ENCODE measurements around the gene ZNF581.
A peak's percentile ranks its signal among the peaks of the same experiment; 100 is the strongest.

ZNF581 gene

GRCh38 chr19:55599468-55599841, 44.0 kb upstream of the ZNF581 start, which contains the start of gene FIZ1:
Gene FIZ1, minus strand, starts transcription at chr19:55599517. Its CDS starts 1,652 bp downstream, at chr19:55597865.
- Histone ChIP-seq H3K4me3 (ENCODE audit: low read depth, low read length) (peak within 1 kb of the TSS; percentile 97), H3K36me3 (ENCODE audit: control insufficient read depth in 2 of 2, insufficient read depth in 1 of 2, low read length in 2 of 2) (peaks cover 10 to 28% of the 10 kb centered on the region in 2 experiments), H3K27ac (ENCODE audit: extremely low read depth, low read depth, low read length) (peak within 1 kb of the TSS; percentile 97), H3K4me1 (ENCODE audit: control insufficient read depth, insufficient read depth, low read length) (peaks cover 3% of the 10 kb centered on the region; the same call in 1 of the 2 replicates), H3K9me3 (ENCODE audit: control insufficient read depth, insufficient read depth, low read depth, low read length) (no peaks in the 10 kb centered on the region)
- CTCF ChIA-PET = interaction anchor here (0.6 to 2.9 kb wide), 9 partner anchors 12 to 1174 kb away, joined by 3 to 9 read pairs (median 3); no protein-coding TSS in a partner anchor
- POLR2A ChIA-PET = interaction anchor here (0.6 to 4.4 kb wide), 37 partner anchors 10 to 483 kb away, joined by 3 to 71 read pairs (median 5); partner anchors contain the start of genes CCDC106, HSPBP1, ISOC2 and KMT5C
- TF ChIP-seq KLF8 (tag by site-specific recombination; IDR thresholded peaks at IDR 0.05) = peak; percentile 92
- peak; percentile 97; the same call in 1 of the 2 replicates for TF ChIP-seq GLIS2 (tag by site-specific recombination; IDR thresholded peaks at IDR 0.05)
- peak; percentile 99; the same call in 1 of the 2 replicates for TF ChIP-seq ZNF335 (tag by site-specific recombination; conservative IDR thresholded peaks at IDR 0.05)
- peak; percentile 94; the same call in 1 of the 2 replicates for TF ChIP-seq ZXDB (tag by site-specific recombination; IDR thresholded peaks at IDR 0.05)
- TF ChIP-seq ZNF639 (tag by site-specific recombination; IDR thresholded peaks at IDR 0.05) = peak; percentile 76
- TF ChIP-seq ZNF561 (tag by site-specific recombination; IDR thresholded peaks at IDR 0.05; ENCODE audit: borderline replicate concordance) = 0 out of 2 replicates have a peak, but pooled peaks have one; percentile 23
- TF ChIP-seq KLF16 (tag by site-specific recombination; IDR thresholded peaks at IDR 0.05) = peak; percentile 1
- TF ChIP-seq ZNF670 (tag by site-specific recombination; IDR thresholded peaks at IDR 0.05; ENCODE audit: low read depth) = no peak
- peak; percentile 60; the same call in 1 of the 2 replicates for TF ChIP-seq SP7 (tag by site-specific recombination; IDR thresholded peaks at IDR 0.05)
- TF ChIP-seq ZBTB48 (tag by site-specific recombination; IDR thresholded peaks at IDR 0.05) = 0 out of 2 replicates have a peak, but pooled peaks have one; percentile 54
- no peak for TF ChIP-seq ZNF791 (tag by site-specific recombination; IDR thresholded peaks at IDR 0.05)
- peak; percentile 51; the same call in 1 of the 2 replicates for TF ChIP-seq ZNF24 (tag by site-specific recombination; IDR thresholded peaks at IDR 0.05)
- peak; percentile 85 for TF ChIP-seq ZNF518A (tag by site-specific recombination; conservative IDR thresholded peaks at IDR 0.05; ENCODE audit: low read depth)
- peak; percentile 74 for TF ChIP-seq ZIC2 (tag by site-specific recombination; IDR thresholded peaks at IDR 0.05)
- TF ChIP-seq KLF10 (tag by site-specific recombination; IDR thresholded peaks at IDR 0.05) = peak; percentile 83; the same call in 1 of the 2 replicates
- TF ChIP-seq ZNF398 (tag by site-specific recombination; IDR thresholded peaks at IDR 0.05) = peak; percentile 99
- no peak for TF ChIP-seq ZNF26 (tag by site-specific recombination; IDR thresholded peaks at IDR 0.05)
- TF ChIP-seq ZNF514 (tag by site-specific recombination; IDR thresholded peaks at IDR 0.05) = no peak
- TF ChIP-seq MZF1 (tag by site-specific recombination; IDR thresholded peaks at IDR 0.05; ENCODE audit: borderline replicate concordance) = peak; percentile 74; the same call in 1 of the 2 replicates
- no peak for TF ChIP-seq ZSCAN16 (tag by site-specific recombination; IDR thresholded peaks at IDR 0.05)
- peak; percentile 88 for TF ChIP-seq KLF7 (tag by site-specific recombination; IDR thresholded peaks at IDR 0.05; ENCODE audit: borderline replicate concordance)
- no peak for TF ChIP-seq ZNF133 (tag by site-specific recombination; IDR thresholded peaks at IDR 0.05)
- 0 out of 2 replicates have a peak, but pooled peaks have one; percentile 68 for TF ChIP-seq ZFP37 (tag by site-specific recombination; IDR thresholded peaks at IDR 0.05)
- peak; percentile 80 for TF ChIP-seq PRDM10 (tag by site-specific recombination; IDR thresholded peaks at IDR 0.05)
